Raji (cell line): Measurements from ENCODE around the gene ITGAX.

Source experiments
- POLR2A ChIP-seq: IDR thresholded peaks from 2 replicates; pipeline ENCODE4 v1.6.1; 2011; ENCODE audit warnings: low read depth, low read length, control low read depth; ENCODE audit not compliant: insufficient read depth

ITGAX gene

DNA sequence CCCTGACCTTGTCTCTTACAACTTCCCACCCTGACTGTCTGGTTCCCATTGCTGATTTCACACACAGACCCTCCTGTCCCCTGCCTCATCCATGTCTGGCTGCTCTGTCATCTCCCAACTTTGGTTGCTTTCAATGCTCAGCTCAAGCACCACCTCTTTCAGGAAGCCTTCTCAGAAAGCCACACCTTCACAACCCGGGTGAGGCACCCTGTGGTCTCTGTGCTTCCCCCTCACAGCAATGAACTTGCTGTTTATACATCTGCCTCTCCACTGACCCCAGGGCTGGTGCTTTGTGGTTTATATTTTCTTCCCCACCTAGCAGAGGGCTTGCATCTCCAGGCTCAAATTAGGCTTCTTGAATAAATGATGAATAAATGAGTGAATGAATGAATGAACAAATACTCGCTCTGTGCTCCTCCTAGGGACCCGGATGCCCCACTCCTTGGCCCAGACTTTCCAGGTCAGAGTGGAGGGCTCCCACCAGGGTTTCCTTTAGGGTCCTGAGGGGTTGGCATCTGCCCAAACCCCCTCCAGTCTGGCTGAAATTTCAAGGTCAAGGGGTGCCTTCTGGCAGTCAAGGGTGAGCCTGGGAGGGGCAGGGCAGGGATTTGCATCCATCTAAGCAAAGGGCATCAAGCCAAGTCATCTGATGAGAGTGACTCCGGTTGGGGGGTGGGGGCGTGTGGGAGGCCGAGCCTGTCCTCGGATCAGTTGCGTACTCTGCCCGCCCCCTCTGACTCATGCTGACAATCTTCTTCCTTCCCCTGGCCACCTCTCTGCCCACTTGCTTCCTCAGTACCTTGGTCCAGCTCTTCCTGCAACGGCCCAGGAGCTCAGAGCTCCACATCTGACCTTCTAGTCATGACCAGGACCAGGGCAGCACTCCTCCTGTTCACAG is at the start of gene ITGAX:
ITGAX (plus strand) TSS at position 783 of the 898 bp plus-strand sequence; CDS start at position 862, 79 bp downstream.
- peak; percentile 39; the same call in 1 of the 2 replicates for TF ChIP-seq POLR2A

DNA sequence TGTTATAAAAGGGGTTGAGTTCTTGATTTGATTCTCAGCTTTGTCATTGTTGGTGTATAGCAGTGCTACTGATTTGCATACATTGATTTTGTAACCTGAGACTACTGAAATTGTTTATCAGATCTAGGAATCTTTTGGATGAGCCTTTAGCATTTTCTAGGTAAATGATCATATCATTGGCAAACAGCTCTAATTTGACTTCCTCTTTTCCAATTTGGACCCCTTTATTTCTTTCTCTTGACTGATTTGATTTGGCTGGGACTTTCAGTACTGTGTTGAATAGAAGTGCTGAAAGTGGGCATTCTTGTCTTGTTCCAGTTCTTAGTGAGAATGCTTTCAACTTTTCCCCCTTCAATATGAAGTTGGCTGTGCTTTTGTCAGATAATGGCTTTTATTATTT is 49.8 kb upstream of the ITGAX start:
- no peak for TF ChIP-seq POLR2A

DNA sequence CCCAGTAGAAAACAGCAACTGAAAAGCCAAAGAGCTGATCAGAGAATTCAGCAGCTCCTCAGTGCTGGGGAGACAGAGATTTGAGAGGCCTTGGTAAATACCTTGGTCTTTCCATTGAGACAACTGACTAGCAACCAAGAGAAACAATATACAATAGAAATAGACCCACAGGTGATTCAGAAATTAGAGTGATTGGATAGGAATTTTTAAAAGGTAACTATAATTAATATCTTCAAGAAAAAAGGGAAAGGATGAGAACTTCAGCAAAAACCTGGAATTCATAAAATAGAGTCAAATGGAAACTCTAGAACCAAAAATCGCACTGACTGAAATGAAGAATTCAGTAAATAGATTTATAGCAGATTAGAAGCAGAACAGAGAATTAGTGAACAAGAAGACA is 32.5 kb upstream of the ITGAX start:
- no peak for TF ChIP-seq POLR2A

DNA sequence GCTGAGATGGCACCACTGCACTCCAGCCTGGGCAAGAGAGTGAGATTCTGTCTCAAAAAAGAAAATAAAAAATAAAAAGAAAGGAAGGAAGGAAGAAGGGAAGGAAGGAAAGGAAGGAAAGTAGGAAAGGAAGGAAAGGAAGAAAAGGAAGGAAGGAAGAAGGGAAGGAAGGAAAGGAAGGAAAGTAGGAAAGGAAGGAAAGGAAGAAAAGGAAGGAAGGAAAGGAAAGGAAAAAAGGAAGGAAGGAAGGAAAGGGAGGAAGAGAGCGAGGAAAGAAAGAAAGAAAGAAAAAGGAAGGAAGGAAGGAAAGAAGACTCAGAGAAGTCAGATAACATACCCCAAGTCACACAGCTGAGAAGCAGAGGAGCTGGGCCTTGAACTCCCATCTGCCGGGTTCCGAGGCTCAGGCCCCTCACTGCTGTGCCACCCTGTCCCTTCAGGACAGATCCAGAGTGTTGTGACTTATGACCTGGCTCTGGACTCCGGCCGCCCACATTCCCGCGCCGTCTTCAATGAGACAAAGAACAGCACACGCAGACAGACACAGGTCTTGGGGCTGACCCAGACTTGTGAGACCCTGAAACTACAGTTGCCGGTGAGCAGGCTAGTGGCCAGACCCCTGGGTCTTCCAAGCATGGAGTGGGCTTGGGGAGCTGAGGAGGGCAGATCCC is 30.9 kb upstream of the ITGAX start:
- TF ChIP-seq POLR2A, result no peak

GRCh38 chr16:31325171-31325570 is 29.8 kb upstream of the ITGAX start:
- TF ChIP-seq POLR2A, result no peak

DNA sequence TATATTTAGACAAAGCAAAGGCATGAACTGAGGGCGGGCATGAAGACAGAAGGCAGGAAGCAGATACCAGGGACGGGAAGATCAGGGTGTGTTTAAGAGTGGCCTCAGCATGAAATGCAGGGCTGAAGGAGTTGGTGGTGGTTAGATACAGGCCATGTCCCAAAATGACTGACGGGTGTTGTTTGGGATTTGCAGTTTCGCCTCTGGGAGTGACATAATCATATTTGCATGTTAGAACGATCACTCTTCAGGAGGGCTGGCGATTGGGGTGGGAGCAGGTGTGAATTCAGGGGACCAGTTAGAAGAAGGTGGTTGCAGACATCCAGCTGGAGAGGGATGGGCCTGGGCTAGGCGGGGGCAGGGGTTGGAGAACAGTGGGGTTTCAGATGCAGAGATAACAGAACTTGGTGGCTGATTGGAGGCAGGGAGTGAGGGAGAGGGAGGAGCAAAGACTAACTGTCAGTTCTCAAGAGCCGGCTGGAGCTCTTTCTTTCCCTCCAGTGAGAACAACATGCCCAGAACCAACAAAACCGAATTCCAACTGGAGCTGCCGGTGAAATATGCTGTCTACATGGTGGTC is 27.2 kb upstream of the ITGAX start:
- no peak for TF ChIP-seq POLR2A

- no peak for TF ChIP-seq POLR2A
Measured at GRCh38 chr16:31328322-31329052, 26.5 kb upstream of the ITGAX start.

DNA sequence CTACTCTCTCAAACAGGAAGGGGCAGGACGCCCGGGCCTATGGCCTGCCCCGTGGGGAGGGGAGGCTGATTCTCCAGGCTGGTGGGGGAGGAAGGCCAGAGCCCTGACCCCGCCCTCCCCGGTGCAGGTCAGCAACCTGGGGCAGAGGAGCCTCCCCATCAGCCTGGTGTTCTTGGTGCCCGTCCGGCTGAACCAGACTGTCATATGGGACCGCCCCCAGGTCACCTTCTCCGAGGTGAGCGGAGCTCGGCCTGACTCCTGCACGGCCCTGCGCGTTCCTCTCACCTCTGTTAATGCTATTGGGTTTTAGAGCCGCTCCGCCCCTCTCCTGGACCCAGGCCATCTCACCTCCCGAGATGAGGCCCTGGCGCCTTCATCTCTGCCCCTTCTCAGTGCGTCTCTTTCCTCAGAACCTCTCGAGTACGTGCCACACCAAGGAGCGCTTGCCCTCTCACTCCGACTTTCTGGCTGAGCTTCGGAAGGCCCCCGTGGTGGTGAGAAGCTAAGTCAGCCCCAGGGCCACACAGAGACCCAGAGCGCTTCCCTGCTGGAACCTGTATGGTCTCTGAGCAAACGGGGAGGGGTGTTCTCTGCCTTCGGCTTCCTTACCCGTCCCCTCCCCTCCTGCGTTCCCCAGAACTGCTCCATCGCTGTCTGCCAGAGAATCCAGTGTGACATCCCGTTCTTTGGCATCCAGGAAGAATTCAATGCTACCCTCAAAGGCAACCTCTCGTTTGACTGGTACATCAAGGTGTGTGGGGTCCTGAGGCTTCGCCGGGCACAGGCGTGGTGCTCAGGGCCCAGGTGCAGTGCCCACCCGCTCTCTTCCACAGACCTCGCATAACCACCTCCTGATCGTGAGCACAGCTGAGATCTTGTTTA is 25.1 kb upstream of the ITGAX start:
- no peak for TF ChIP-seq POLR2A

GRCh38 chr16:31330553-31330890 is 24.5 kb upstream of the ITGAX start:
- TF ChIP-seq POLR2A, result no peak

DNA sequence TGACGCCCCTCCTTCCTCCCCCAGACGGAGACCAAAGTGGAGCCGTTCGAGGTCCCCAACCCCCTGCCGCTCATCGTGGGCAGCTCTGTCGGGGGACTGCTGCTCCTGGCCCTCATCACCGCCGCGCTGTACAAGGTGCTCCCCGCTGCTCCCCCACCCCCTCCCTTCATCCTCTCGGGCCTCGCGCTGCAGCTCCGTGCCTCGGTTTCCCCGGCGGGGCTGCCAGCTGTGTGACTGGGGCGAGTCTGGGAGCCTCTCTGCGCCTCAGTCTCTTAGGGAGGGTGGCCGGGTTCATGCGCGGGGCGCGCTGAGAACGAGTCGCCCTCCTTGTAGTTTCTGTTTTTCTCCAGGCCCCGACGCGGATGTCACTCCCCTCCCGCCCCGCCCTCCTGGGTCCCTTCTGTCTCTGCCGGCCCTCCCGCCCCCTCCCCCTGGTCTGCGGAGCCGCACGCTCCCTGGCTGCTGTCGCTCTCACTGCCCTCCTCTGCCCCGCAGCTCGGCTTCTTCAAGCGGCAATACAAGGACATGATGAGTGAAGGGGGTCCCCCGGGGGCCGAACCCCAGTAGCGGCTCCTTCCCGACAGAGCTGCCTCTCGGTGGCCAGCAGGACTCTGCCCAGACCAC is 23.7 kb upstream of the ITGAX start:
- no peak for TF ChIP-seq POLR2A

- no peak for TF ChIP-seq POLR2A
Measured at GRCh38 chr16:31331807-31332301, 23.1 kb upstream of the ITGAX start.

DNA sequence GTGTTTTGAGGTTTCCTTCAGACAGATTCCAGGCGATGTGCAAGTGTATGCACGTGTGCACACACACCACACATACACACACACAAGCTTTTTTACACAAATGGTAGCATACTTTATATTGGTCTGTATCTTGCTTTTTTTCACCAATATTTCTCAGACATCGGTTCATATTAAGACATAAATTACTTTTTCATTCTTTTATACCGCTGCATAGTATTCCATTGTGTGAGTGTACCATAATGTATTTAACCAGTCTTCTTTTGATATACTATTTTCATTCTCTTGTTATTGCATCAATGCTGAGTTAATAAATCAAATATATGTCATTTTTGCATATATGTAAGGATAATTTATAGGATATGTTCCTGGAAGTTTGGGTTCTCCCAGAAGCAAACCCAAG is 22.4 kb upstream of the ITGAX start:
- TF ChIP-seq POLR2A, result no peak

GRCh38 chr16:31333686-31334649 is 21.0 kb upstream of the ITGAX start:
- no peak for TF ChIP-seq POLR2A
